GM21717 (cell line): ENCODE data around the gene MCC.
A peak's percentile ranks its signal among the peaks of the same experiment; 100 is the strongest.
"Not testable (repeated sequence)": the region's sequence is repeated elsewhere in the genome, so short reads cannot be mapped to it uniquely, and the experiment has no call there.

Experiments
- ATAC-seq: cut with Tn5 transposase; IDR thresholded peaks from one replicate; pipeline ENCODE4 v1.9.1; 2021; ENCODE audit warnings: mild to moderate bottlenecking, moderate library complexity; ENCODE audit not compliant: unreplicated experiment

Gene MCC

GRCh38 chr5:113491022-113491421 lies 2.8 kb upstream of the MCC start:
- no peak for ATAC-seq

- no peak for ATAC-seq
Observed at GRCh38 chr5:113490317-113490716, 2.1 kb upstream of the MCC start.

GRCh38 chr5:113489299-113489698 lies 1.0 kb upstream of the MCC start:
- ATAC-seq = peak; percentile 71

- ATAC-seq = peak; percentile 10
Observed at GRCh38 chr5:113488645-113489184, 462 bp upstream of the MCC start.

GRCh38 chr5:113487416-113487780 lies 855 bp downstream of the MCC start:
- no peak for ATAC-seq

- no peak for ATAC-seq
Observed at GRCh38 chr5:113480243-113480642, 8.0 kb downstream of the MCC start.

- ATAC-seq = no peak
Observed at GRCh38 chr5:113478691-113479090, 9.6 kb downstream of the MCC start.

- ATAC-seq = no peak
Observed at GRCh38 chr5:113474100-113474728, 14.0 kb downstream of the MCC start.

GRCh38 chr5:113463032-113463431 lies 25.2 kb downstream of the MCC start:
- ATAC-seq = no peak

GRCh38 chr5:113457106-113457505 lies 31.1 kb downstream of the MCC start:
- ATAC-seq = not testable (repeated sequence)

- no peak for ATAC-seq
Observed at GRCh38 chr5:113452941-113453340, 35.3 kb downstream of the MCC start.

GRCh38 chr5:113451797-113452196 lies 36.5 kb downstream of the MCC start:
- ATAC-seq = no peak

GRCh38 chr5:113450929-113451328 lies 37.3 kb downstream of the MCC start:
- no peak for ATAC-seq

GRCh38 chr5:113450462-113450861 lies 37.8 kb downstream of the MCC start:
- no peak for ATAC-seq

- no peak for ATAC-seq
Observed at GRCh38 chr5:113448252-113448651, 40.0 kb downstream of the MCC start.

- ATAC-seq = no peak
Observed at GRCh38 chr5:113447498-113448050, 40.7 kb downstream of the MCC start.

GRCh38 chr5:113446358-113446927 lies 41.8 kb downstream of the MCC start:
- no peak for ATAC-seq

- ATAC-seq = no peak
Observed at GRCh38 chr5:113437111-113437510, 51.1 kb downstream of the MCC start.

- no peak for ATAC-seq
Observed at GRCh38 chr5:113435575-113435974, 52.7 kb downstream of the MCC start.

- no peak for ATAC-seq
Observed at GRCh38 chr5:113434889-113435288, 53.4 kb downstream of the MCC start, which contains the start of gene TSSK1B. TSSK1B (minus strand) TSS chr5:113434989; CDS start chr5:113434839, 150 bp downstream.

GRCh38 chr5:113433862-113434612 lies 54.2 kb downstream of the MCC start:
- no peak for ATAC-seq

- ATAC-seq = no peak
Observed at GRCh38 chr5:113433071-113433470, 55.2 kb downstream of the MCC start.
